H9 (cell line): Measurements from ENCODE around the gene TNFRSF17. TPM values are rescaled to one million over a fixed set of nuclear protein-coding genes. Genes with fewer than 3 reads are reported as not detected.
"Not testable (repeated sequence)": the region's sequence is repeated elsewhere in the genome, so short reads cannot be mapped to it uniquely, and the experiment has no call there.

Experiments used
- DNase-seq: peaks from one replicate; pipeline ENCODE4 v3.0.0-alpha.2; 2017
- H2AFZ ChIP-seq: one replicate; pipeline ENCODE4 v1.6.1; 2013; ENCODE audit warnings: mild to moderate bottlenecking, low read length, control low read depth, moderate library complexity
- H2AK5ac ChIP-seq: 2 replicates; pipeline ENCODE4 v1.6.1; 2013; ENCODE audit warnings: low read length, control low read depth, mixed read lengths; ENCODE audit not compliant: insufficient read length
- H2BK120ac ChIP-seq: one replicate; pipeline ENCODE4 v1.6.1; 2013; ENCODE audit warnings: low read depth, mild to moderate bottlenecking, low read length, control low read depth, inconsistent platforms; ENCODE audit not compliant: poor library complexity, severe bottlenecking
- H2BK12ac ChIP-seq: 2 replicates; pipeline ENCODE4 v1.6.1; 2013; ENCODE audit warnings: low read length, control low read depth, mixed read lengths, low read depth; ENCODE audit not compliant: insufficient read length
- H2BK15ac ChIP-seq: 2 replicates; pipeline ENCODE4 v1.6.1; 2013; ENCODE audit warnings: low read depth, low read length, control low read depth
- H2BK20ac ChIP-seq: one replicate; pipeline ENCODE4 v1.6.1; 2013; ENCODE audit warnings: low read depth, mild to moderate bottlenecking, low read length, control low read depth, inconsistent platforms; ENCODE audit not compliant: poor library complexity, severe bottlenecking
- H2BK5ac ChIP-seq: 2 replicates; pipeline ENCODE4 v1.6.1; 2013; ENCODE audit warnings: low read length, control low read depth, mixed read lengths; ENCODE audit not compliant: insufficient read length
- H3K14ac ChIP-seq: 2 replicates; pipeline ENCODE4 v1.6.1; 2013; ENCODE audit warnings: low read length, control low read depth; ENCODE audit not compliant: insufficient read depth
- H3K18ac ChIP-seq: 2 replicates; pipeline ENCODE4 v1.6.1; 2013; ENCODE audit warnings: low read depth, mild to moderate bottlenecking, mixed read lengths, low read length, control low read depth; ENCODE audit not compliant: insufficient read length
- H3K23ac ChIP-seq: 2 replicates; pipeline ENCODE4 v1.6.1; 2013; ENCODE audit warnings: low read length, control low read depth, mixed read lengths, low read depth; ENCODE audit not compliant: insufficient read length
- H3K23me2 ChIP-seq: 2 replicates; pipeline ENCODE4 v1.6.1; 2013; ENCODE audit warnings: low read depth, mild to moderate bottlenecking, mixed read lengths, low read length, control low read depth; ENCODE audit not compliant: insufficient read length, poor library complexity, severe bottlenecking
- H3K27ac ChIP-seq: 2 replicates; pipeline ENCODE4 v1.5.1; 2013; ENCODE audit warnings: low read length, control low read depth, mixed read lengths, low read depth; ENCODE audit not compliant: insufficient read length
- H3K27me3 ChIP-seq: 2 replicates; pipeline ENCODE4 v1.6.1; 2013; ENCODE audit warnings: low read length, control low read depth, inconsistent platforms; ENCODE audit not compliant: insufficient read depth
- H3K4ac ChIP-seq: 2 replicates; pipeline ENCODE4 v1.6.1; 2013; ENCODE audit warnings: low read depth, mild to moderate bottlenecking, control low read depth, inconsistent platforms, low read length, moderate library complexity
- H3K4me1 ChIP-seq: 2 replicates; pipeline ENCODE4 v1.6.1; 2013; ENCODE audit warnings: low read length, control low read depth, inconsistent platforms; ENCODE audit not compliant: insufficient read depth
- H3K4me2 ChIP-seq: 2 replicates; pipeline ENCODE4 v1.6.1; 2013; ENCODE audit warnings: low read length, control low read depth, mixed read lengths; ENCODE audit not compliant: insufficient read length, insufficient read depth
- H3K56ac ChIP-seq: 2 replicates; pipeline ENCODE4 v1.6.1; 2013; ENCODE audit warnings: low read depth, mild to moderate bottlenecking, mixed read lengths, low read length, control low read depth; ENCODE audit not compliant: insufficient read length
- H3K79me1 ChIP-seq: 2 replicates; pipeline ENCODE4 v1.6.1; 2013; ENCODE audit warnings: low read depth, mild to moderate bottlenecking, moderate library complexity, low read length, control low read depth, inconsistent platforms; ENCODE audit not compliant: insufficient read depth, poor library complexity, severe bottlenecking
- H3K79me2 ChIP-seq: 2 replicates; pipeline ENCODE4 v1.6.1; 2013; ENCODE audit warnings: low read length, control low read depth, inconsistent platforms; ENCODE audit not compliant: insufficient read depth
- H3K9ac ChIP-seq: 2 replicates; pipeline ENCODE4 v1.6.1; 2013; ENCODE audit warnings: low read length, control low read depth, mixed read lengths; ENCODE audit not compliant: insufficient read length; ENCODE audit errors: extremely low read depth
- H3K9me3 ChIP-seq: one replicate; pipeline ENCODE4 v1.6.1; 2013; ENCODE audit warnings: low read depth, low read length, inconsistent platforms; ENCODE audit not compliant: control insufficient read depth
- H3T11ph ChIP-seq: one replicate; pipeline ENCODE4 v1.6.1; 2013; ENCODE audit warnings: mild to moderate bottlenecking, low read length, control low read depth, inconsistent platforms
- H4K20me1 ChIP-seq: one replicate; pipeline ENCODE4 v1.6.1; 2013; ENCODE audit not compliant: control insufficient read depth, insufficient read length, insufficient read depth
- H4K5ac ChIP-seq: 2 replicates; pipeline ENCODE4 v1.6.1; 2013; ENCODE audit warnings: low read depth, mild to moderate bottlenecking, mixed read lengths, low read length, control low read depth; ENCODE audit not compliant: insufficient read length
- H4K8ac ChIP-seq: replicated peaks from 2 replicates; pipeline ENCODE4 v1.6.1; 2013; ENCODE audit warnings: low read length, control low read depth, mixed read lengths, low read depth; ENCODE audit not compliant: insufficient read length
- H4K91ac ChIP-seq: 2 replicates; pipeline ENCODE4 v1.6.1; 2013; ENCODE audit warnings: low read depth, mild to moderate bottlenecking, moderate library complexity, mixed read lengths, low read length, control low read depth; ENCODE audit not compliant: insufficient read length
- H3K27ac Mint-ChIP-seq, 3 experiments: 2 replicates in 2 of 3; 3 replicates in 1 of 3; pipeline ENCODE4 v1.8.0; 2020 to 2021; ENCODE audit warnings: mixed read lengths in 3 of 3, mild to moderate bottlenecking in 1 of 3, moderate library complexity in 1 of 3
- H3K27me3 Mint-ChIP-seq: 2 replicates; pipeline ENCODE4 v1.8.0; 2021; ENCODE audit warnings: low read depth, mild to moderate bottlenecking, moderate library complexity, mixed read lengths
- H3K36me3 Mint-ChIP-seq, 3 experiments: 2 replicates in 2 of 3; 3 replicates in 1 of 3; pipeline ENCODE4 v1.8.0; 2020 to 2021; ENCODE audit warnings: low read depth in 3 of 3, mixed read lengths in 3 of 3; ENCODE audit not compliant: insufficient read depth in 1 of 3
- H3K4me1 Mint-ChIP-seq, 2 experiments: 2 replicates each; pipeline ENCODE4 v1.8.0; 2020; ENCODE audit warnings: mixed read lengths in 2 of 2
- H3K4me3 Mint-ChIP-seq, 2 experiments: 2 replicates in 1 of 2; 3 replicates in 1 of 2; pipeline ENCODE4 v1.8.0; 2020 to 2021; ENCODE audit warnings: mild to moderate bottlenecking in 2 of 2, mixed read lengths in 2 of 2, moderate library complexity in 1 of 2
- H3K9me3 Mint-ChIP-seq, 2 experiments: 2 replicates in 1 of 2; 3 replicates in 1 of 2; pipeline ENCODE4 v1.8.0; 2020; ENCODE audit warnings: mild to moderate bottlenecking in 2 of 2, mixed read lengths in 2 of 2, moderate library complexity in 1 of 2
- WGBS: extraction: QIAGEN DNeasy Blood & Tissue Kit; methylation state at CpG from one replicate; pipeline ENCODE4 v1.1.7; 2013; ENCODE audit warnings: missing lambda C conversion rate, low lambda C conversion rate, mixed read lengths; ENCODE audit not compliant: insufficient read length; ENCODE audit errors: extremely low coverage; 5-methylcytosine and 5-hydroxymethylcytosine counted together
- total RNA-seq: library from RNA; stranded (reverse); gene quantifications from 2 replicates; pipeline ENCODE4 v1.2.1, GENCODE V29; 2021
- TF ChIP-seq, protein P1 (sequence below): fragments of 200-600 bp; sonication (generic); conservative IDR thresholded peaks from 3 replicates; pipeline ENCODE4 v1.8.0; 2021; ENCODE audit warnings: antibody characterized with exemption, mild to moderate bottlenecking

TNFRSF17 gene
- total RNA-seq, 1 experiment from 2014 or later: not detected

DNA sequence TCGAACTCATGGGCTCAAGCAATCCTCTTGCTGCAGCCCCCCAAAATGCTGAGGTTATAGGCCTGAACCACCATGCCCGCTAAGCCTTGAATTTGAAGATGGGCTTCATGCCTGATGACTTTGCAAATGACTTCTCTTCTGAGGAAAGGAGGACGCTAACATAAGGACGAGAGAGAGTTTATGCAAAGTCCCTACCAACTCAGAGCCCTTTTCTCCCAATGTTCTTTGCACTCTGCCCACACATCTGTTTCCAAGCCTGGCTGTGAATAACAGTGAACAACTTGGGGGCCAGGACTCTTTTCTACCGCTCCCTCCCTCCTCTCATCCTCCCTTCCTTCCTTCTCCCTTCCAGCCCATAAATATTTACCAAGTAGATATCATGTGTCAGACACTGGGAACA, 14.6 kb upstream of the TNFRSF17 start:
- no peak overlapping the region for H3K18ac ChIP-seq

DNA sequence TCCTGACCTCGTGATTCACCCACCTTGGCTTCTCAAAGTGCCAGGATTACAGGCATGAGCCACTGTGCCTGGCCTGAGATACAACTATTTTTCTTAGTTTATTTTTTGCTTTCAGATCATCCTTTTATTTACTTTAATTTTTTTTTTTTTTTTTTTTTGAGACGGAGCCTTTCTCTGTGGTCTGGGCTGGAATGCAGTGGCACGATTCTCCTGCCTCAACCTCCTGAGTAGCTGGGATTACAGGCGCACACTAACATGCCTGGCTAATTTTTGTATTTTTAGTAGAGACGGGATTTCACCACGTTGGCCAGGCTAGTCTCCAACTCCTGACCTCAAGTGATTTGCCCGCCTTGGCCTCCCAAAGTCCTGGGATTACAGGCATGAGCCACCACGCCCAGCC, 11.4 kb upstream of the TNFRSF17 start:
- H3K4me3 Mint-ChIP-seq, H4K20me1 ChIP-seq, H3K27ac ChIP-seq, H3K23me2 ChIP-seq, H3K14ac ChIP-seq, H4K5ac ChIP-seq, H3K36me3 Mint-ChIP-seq, H3K4me2 ChIP-seq, H3K79me1 ChIP-seq, H3K27ac Mint-ChIP-seq, H4K91ac ChIP-seq, H3K56ac ChIP-seq, DNase-seq, H2BK15ac ChIP-seq, H3K9me3 ChIP-seq, H3K4ac ChIP-seq, H2BK12ac ChIP-seq, H2BK120ac ChIP-seq, H3K18ac ChIP-seq, H4K8ac ChIP-seq, H2BK20ac ChIP-seq, H3T11ph ChIP-seq, H3K23ac ChIP-seq, H3K9me3 Mint-ChIP-seq, H2AFZ ChIP-seq, H2BK5ac ChIP-seq, H3K79me2 ChIP-seq, H3K9ac ChIP-seq, H3K27me3 ChIP-seq, H2AK5ac ChIP-seq, H3K27me3 Mint-ChIP-seq, H3K4me1 ChIP-seq: not testable (repeated sequence)
- WGBS: no CpG with 5 or more reads among the region's 8 CpGs
- H3K4me1 Mint-ChIP-seq: peaks cover 10 to 11% of the 10 kb centered on the region in 2 experiments; a peak in 3 of 4 replicates

More for the DNA sequence above, 14.6 kb upstream of the TNFRSF17 start:
- no peaks in the 10 kb centered on the region for H3K9me3 ChIP-seq
- no CpG with 5 or more reads among the region's 5 CpGs for WGBS
- no peaks in the 10 kb centered on the region for H4K20me1 ChIP-seq
- H3K56ac ChIP-seq: no peak overlapping the region
- H3K4me1 ChIP-seq: no peaks in the 10 kb centered on the region
- no peak overlapping the region for H3K9ac ChIP-seq
- no peak overlapping the region for H2BK12ac ChIP-seq
- TF ChIP-seq, protein P1, sequence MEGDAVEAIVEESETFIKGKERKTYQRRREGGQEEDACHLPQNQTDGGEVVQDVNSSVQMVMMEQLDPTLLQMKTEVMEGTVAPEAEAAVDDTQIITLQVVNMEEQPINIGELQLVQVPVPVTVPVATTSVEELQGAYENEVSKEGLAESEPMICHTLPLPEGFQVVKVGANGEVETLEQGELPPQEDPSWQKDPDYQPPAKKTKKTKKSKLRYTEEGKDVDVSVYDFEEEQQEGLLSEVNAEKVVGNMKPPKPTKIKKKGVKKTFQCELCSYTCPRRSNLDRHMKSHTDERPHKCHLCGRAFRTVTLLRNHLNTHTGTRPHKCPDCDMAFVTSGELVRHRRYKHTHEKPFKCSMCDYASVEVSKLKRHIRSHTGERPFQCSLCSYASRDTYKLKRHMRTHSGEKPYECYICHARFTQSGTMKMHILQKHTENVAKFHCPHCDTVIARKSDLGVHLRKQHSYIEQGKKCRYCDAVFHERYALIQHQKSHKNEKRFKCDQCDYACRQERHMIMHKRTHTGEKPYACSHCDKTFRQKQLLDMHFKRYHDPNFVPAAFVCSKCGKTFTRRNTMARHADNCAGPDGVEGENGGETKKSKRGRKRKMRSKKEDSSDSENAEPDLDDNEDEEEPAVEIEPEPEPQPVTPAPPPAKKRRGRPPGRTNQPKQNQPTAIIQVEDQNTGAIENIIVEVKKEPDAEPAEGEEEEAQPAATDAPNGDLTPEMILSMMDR: no peak
- no peaks in the 10 kb centered on the region for H3K27me3 Mint-ChIP-seq
- H3K27ac ChIP-seq: no peak overlapping the region
- H2AFZ ChIP-seq: no peak overlapping the region
- H2AK5ac ChIP-seq: no peak overlapping the region
- no peak overlapping the region for H4K91ac ChIP-seq
- H2BK5ac ChIP-seq: no peak overlapping the region
- no peak for DNase-seq
- H2BK120ac ChIP-seq: no peak overlapping the region
- no peak overlapping the region for H2BK15ac ChIP-seq
- H3K23ac ChIP-seq: no peak overlapping the region
- H4K5ac ChIP-seq: no peak overlapping the region
- no peaks in the 10 kb centered on the region for H3K27me3 ChIP-seq
- H3K27ac Mint-ChIP-seq: peak overlapping the region in 1 of 3 experiments; percentile 42; a peak in 1 of 7 replicates
- H3K14ac ChIP-seq: no peak overlapping the region
- H3K23me2 ChIP-seq: no peaks in the 10 kb centered on the region
- no peak overlapping the region for H2BK20ac ChIP-seq
- no peak overlapping the region for H4K8ac ChIP-seq
- H3K4me3 Mint-ChIP-seq: no peak overlapping the region
- H3K9me3 Mint-ChIP-seq: no peaks in the 10 kb centered on the region
- H3T11ph ChIP-seq: no peak overlapping the region
- no peak overlapping the region for H3K4ac ChIP-seq
- H3K79me1 ChIP-seq: no peaks in the 10 kb centered on the region
- no peaks in the 10 kb centered on the region for H3K36me3 Mint-ChIP-seq
- peaks cover 10 to 11% of the 10 kb centered on the region in 2 experiments; a peak in 3 of 4 replicates for H3K4me1 Mint-ChIP-seq
- H3K79me2 ChIP-seq: no peaks in the 10 kb centered on the region
- no peak overlapping the region for H3K4me2 ChIP-seq
